GM12872 (cell line): ENCODE measurements around the gene RPS6KC1.

Source experiments
- CTCF ChIP-seq: IDR thresholded peaks from 3 replicates; pipeline ENCODE4 v1.5.1; 2011; ENCODE audit warnings: low read depth, mild to moderate bottlenecking, low read length, moderate library complexity; ENCODE audit not compliant: insufficient read depth

Gene RPS6KC1

GRCh38 chr1:213274140-213274539 lies 223.1 kb downstream of the RPS6KC1 start:
- no peak for TF ChIP-seq CTCF

- TF ChIP-seq CTCF, result no peak
These were observed 224.3 kb downstream of the RPS6KC1 start for GRCh38 chr1:213275293-213275692.

- TF ChIP-seq CTCF, result no peak
These were observed 225.2 kb downstream of the RPS6KC1 start for GRCh38 chr1:213276236-213276635.

GRCh38 chr1:213277036-213277435 lies 226.0 kb downstream of the RPS6KC1 start:
- TF ChIP-seq CTCF, result no peak

- no peak for TF ChIP-seq CTCF
These were observed 228.4 kb downstream of the RPS6KC1 start for GRCh38 chr1:213279410-213279809.

GRCh38 chr1:213281640-213282301 lies 230.7 kb downstream of the RPS6KC1 start:
- TF ChIP-seq CTCF, result no peak

- TF ChIP-seq CTCF, result no peak
These were observed 233.6 kb downstream of the RPS6KC1 start for GRCh38 chr1:213284626-213285025.
